ENCODE results near the gene SMARCC2. TPM values are rescaled to one million over a fixed set of nuclear protein-coding genes. Genes with fewer than 3 reads are reported as not detected.

Gene SMARCC2
- total and polyA plus RNA-seq, 2 of the 13 experiments (the other 11 are each of a cell fraction or from before 2014, with no cell fraction given): 21.3 to 24.1 TPM

- TF ChIP-seq GATAD1 (CRISPR knock-in tag; IDR thresholded peaks at IDR 0.05) (peak; percentile 85), ZFP36L1 (CRISPR knock-in tag; IDR thresholded peaks at IDR 0.05) (0 out of 2 replicates have a peak, but pooled peaks have one; percentile 15), KDM2A (CRISPR knock-in tag; IDR thresholded peaks at IDR 0.05; ENCODE audit: borderline replicate concordance, low read depth) (peak; percentile 80), ZNF557 (CRISPR knock-in tag; IDR thresholded peaks at IDR 0.05) (no peak), PBX2 (CRISPR knock-in tag; IDR thresholded peaks at IDR 0.05) (no peak), GABPB1 (CRISPR knock-in tag; IDR thresholded peaks at IDR 0.05) (peak; percentile 95), BHLHE40 (IDR thresholded peaks at IDR 0.05; ENCODE audit: low read length) (peak; percentile 82), ZSCAN31 (CRISPR knock-in tag; IDR thresholded peaks at IDR 0.05; ENCODE audit: low read depth) (peak; percentile 23; the same call in 1 of the 2 replicates), SNAPC2 (CRISPR knock-in tag; IDR thresholded peaks at IDR 0.05) (peak; percentile 26; the same call in 1 of the 2 replicates), ZBTB40 (IDR thresholded peaks at IDR 0.05) (no peak), ZBTB40 (CRISPR knock-in tag; IDR thresholded peaks at IDR 0.05) (peak; percentile 37; the same call in 1 of the 2 replicates), POLR2G (IDR thresholded peaks at IDR 0.05; ENCODE audit: low read depth, low read length) (peak; percentile 71), SRF (IDR thresholded peaks at IDR 0.05; ENCODE audit: low read depth, low read length) (0 out of 2 replicates have a peak, but pooled peaks have one; percentile 34), TEAD3 (CRISPR knock-in tag; optimal IDR thresholded peaks at IDR 0.05; ENCODE audit: borderline replicate concordance) (peak; percentile 76), GMEB2 (CRISPR knock-in tag; IDR thresholded peaks at IDR 0.05; ENCODE audit: low read depth) (peak; percentile 53; the same call in 1 of the 2 replicates), PHF5A (CRISPR knock-in tag; IDR thresholded peaks at IDR 0.05; ENCODE audit: low read depth, unreplicated experiment) (peak; percentile 76)
- TF ChIP-seq, protein P1, sequence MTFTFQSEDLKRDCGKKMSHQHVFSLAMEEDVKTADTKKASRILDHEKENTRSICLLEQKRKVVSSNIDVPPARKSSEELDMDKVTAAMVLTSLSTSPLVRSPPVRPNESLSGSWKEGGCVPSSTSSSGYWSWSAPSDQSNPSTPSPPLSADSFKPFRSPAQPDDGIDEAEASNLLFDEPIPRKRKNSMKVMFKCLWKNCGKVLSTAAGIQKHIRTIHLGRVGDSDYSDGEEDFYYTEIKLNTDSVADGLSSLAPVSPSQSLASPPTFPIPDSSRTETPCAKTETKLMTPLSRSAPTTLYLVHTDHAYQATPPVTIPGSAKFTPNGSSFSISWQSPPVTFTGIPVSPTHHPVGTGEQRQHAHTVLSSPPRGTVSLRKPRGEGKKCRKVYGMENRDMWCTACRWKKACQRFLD (CRISPR knock-in tag; IDR thresholded peaks at IDR 0.05; ENCODE audit: borderline replicate concordance): no peak
Measured at GRCh38 chr12:56152132-56152755, 37.0 kb downstream of the SMARCC2 start, which contains the start of gene MYL6B (continued).
